ENCODE measurements around the gene GNAQ. TPM values are rescaled to one million over a fixed set of nuclear protein-coding genes. Genes with fewer than 3 reads are reported as not detected.

The GNAQ gene
- total and polyA plus RNA-seq, 2 of the 13 experiments (the other 11 are each of a cell fraction or from before 2014, with no cell fraction given): 16.5 to 17.7 TPM

GRCh38 chr9:77952635-77953328 lies 78.8 kb downstream of the GNAQ start (continued):
- no peak for TF ChIP-seq GPBP1L1 (CRISPR knock-in tag; IDR thresholded peaks at IDR 0.05)

DNA sequence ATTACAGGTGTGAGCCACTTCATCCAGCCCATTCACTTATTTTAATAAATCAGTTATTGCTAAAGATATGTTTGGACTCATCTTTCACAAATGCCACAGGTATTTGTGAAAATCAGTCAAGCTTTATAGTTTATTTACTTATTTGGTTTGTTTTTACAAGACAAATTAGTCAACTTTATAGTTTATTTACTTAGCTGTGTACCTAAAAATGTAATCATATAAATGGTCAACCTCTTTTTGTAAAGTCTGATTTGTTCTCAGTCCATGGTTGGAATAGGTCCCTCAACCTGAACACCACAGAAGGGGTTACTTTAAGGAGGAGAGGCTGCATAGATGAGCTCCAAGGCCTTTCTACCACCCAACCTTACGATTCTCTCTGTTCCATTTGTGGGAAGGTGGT lies 80.2 kb downstream of the GNAQ start:
- Histone ChIP-seq H3K79me2 (ENCODE audit: insufficient read depth, low read length) (peaks cover 4% of the 10 kb centered on the region), H3K4me3 (replicated peaks in 1 of 3; ENCODE audit: insufficient read depth in 1 of 3, low read depth in 2 of 3, low read length in 3 of 3) (no peak overlapping the region), H4K20me1 (ENCODE audit: insufficient read depth, low read length) (peaks cover 3% of the 10 kb centered on the region), H3K36me3 (replicated peaks in 1 of 2; ENCODE audit: control insufficient read depth in 1 of 2, insufficient read depth in 2 of 2, low read length in 2 of 2) (no peaks in the 10 kb centered on the region), H3K27ac (ENCODE audit: extremely low read length, insufficient read depth, low read length) (no peak overlapping the region), H3K9ac (ENCODE audit: insufficient read depth, low read depth, low read length) (no peak overlapping the region), H3K9me3 (ENCODE audit: low read length) (no peaks in the 10 kb centered on the region), H2AFZ (ENCODE audit: low read length) (no peak overlapping the region), H3K4me2 (ENCODE audit: low read depth, low read length) (no peak overlapping the region), H3K4me1 (ENCODE audit: insufficient read depth, low read length) (no peaks in the 10 kb centered on the region), H3K27me3 (ENCODE audit: control insufficient read depth in 1 of 2, insufficient read depth in 2 of 2, low read length in 2 of 2) (no peaks in the 10 kb centered on the region)
- no TSS peak for BruUV-seq (replicated peaks)
- TF ChIP-seq ZNF12 (CRISPR knock-in tag; IDR thresholded peaks at IDR 0.05) (no peak), ZNF354B (CRISPR knock-in tag; IDR thresholded peaks at IDR 0.05) (no peak), ZNF33B (CRISPR knock-in tag; IDR thresholded peaks at IDR 0.05) (no peak), ZNF724P (CRISPR knock-in tag; IDR thresholded peaks at IDR 0.05; ENCODE audit: borderline replicate concordance) (no peak), CEBPB (IDR thresholded peaks at IDR 0.05; ENCODE audit: borderline replicate concordance, low read depth, low read length) (no peak), ZMAT5 (CRISPR knock-in tag; IDR thresholded peaks at IDR 0.05; ENCODE audit: borderline replicate concordance, low read depth) (no peak), ZNF746 (CRISPR knock-in tag; IDR thresholded peaks at IDR 0.05) (no peak), FIP1L1 (IDR thresholded peaks at IDR 0.05; ENCODE audit: borderline replicate concordance, insufficient read depth, low read depth, low read length) (no peak), ZNF891 (CRISPR knock-in tag; IDR thresholded peaks at IDR 0.05) (no peak), SRY (CRISPR knock-in tag; IDR thresholded peaks at IDR 0.05) (no peak), ZKSCAN8 (CRISPR knock-in tag; IDR thresholded peaks at IDR 0.05; ENCODE audit: borderline replicate concordance) (no peak), AHR (CRISPR knock-in tag; IDR thresholded peaks at IDR 0.05) (no peak), DNMT3B (CRISPR knock-in tag; conservative IDR thresholded peaks at IDR 0.05) (no peak)
- no peak for ATAC-seq
- FAIRE-seq: no peak
- no peak for DNase-seq (ENCODE audit: low spot score)
- ChIA-PET CTCF (ENCODE audit: low intra/inter-chr PET ratio, low total read pairs) (no interaction called here), POLR2A (no interaction called here)
- intact Hi-C loops (cut with micrococcal nuclease; ENCODE audit: unreplicated experiment) (no loop called here), in situ Hi-C loops (cut with HindIII; ENCODE audit: extremely low pct_ligation_motif_present, low pct_unique_long_range_greater_than_20kb) (no loop called here)
- WGBS (ENCODE audit: low lambda C conversion rate): 95% methylated on average over 1 of the region's 1 CpG

Data from HepG2 (cell line).